Head of caudate nucleus (tissue), 42 donors: Measurements from ENCODE around the gene FCAMR.
"Not testable (repeated sequence)": the region's sequence is repeated elsewhere in the genome, so short reads cannot be mapped to it uniquely, and the experiment has no call there.

Experiments used
- DNase-seq, 42 donors: peaks; one replicate each; pipeline versions ENCODE4 v3.0.0 to v3.0.0-alpha.2; 2020 to 2021; ENCODE audit warnings: mixed read lengths in 7 of 42
- intact Hi-C: fragments of 100-400 bp; cut with DNase I; formaldehyde crosslinking; loops from one replicate; pipeline ENCODE4 v1.15.0; 2022

The FCAMR gene

GRCh38 chr1:206941766-206942418 lies 28.4 kb downstream of the FCAMR start:
- intact Hi-C loops = no loop called here

GRCh38 chr1:206940588-206940936 lies 29.7 kb downstream of the FCAMR start:
- no peak for DNase-seq
- intact Hi-C loops = no loop called here

More at GRCh38 chr1:206941766-206942418, 28.4 kb downstream of the FCAMR start:
- no peak for DNase-seq

DNA sequence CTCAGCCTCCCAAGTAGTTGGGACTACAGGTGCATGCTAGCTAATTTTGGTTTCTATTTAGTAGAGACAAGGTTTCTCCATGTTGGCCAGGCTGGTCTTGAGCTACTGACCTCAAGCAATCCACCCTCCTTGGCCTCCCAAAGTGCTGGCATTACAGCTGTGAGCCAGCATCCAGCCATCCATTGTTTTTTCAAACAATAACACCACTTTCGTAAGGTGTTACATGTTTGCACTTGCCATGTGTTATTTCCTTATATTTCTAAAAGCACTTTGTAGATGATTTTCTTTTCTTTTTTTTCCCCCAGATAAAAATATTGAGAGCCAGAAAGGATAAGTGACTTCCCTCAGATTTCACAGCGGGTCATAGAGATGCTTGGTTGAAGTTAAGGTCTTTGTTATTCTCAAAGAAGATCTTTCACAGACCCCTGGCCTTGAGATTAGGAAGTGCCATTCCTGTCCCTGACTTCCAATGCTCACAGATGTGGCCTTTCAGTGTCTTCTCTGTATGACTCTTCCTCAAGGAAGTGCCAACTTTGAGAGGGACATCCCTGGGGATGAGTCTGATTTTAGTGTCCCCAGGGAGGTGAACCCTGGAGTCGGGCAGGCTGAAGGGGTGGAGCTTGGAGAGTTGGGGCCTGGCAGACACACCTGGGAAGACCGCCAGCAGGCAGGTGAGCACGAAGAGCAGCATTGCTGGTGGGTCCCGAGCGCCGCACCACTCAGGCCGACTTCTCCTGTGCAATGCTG lies 30.2 kb downstream of the FCAMR start:
- no peak for DNase-seq

GRCh38 chr1:206939131-206939530 lies 31.1 kb downstream of the FCAMR start:
- intact Hi-C loops = no loop called here
- no peak for DNase-seq

More for the DNA sequence above, 30.2 kb downstream of the FCAMR start:
- intact Hi-C loops = no loop called here

DNA sequence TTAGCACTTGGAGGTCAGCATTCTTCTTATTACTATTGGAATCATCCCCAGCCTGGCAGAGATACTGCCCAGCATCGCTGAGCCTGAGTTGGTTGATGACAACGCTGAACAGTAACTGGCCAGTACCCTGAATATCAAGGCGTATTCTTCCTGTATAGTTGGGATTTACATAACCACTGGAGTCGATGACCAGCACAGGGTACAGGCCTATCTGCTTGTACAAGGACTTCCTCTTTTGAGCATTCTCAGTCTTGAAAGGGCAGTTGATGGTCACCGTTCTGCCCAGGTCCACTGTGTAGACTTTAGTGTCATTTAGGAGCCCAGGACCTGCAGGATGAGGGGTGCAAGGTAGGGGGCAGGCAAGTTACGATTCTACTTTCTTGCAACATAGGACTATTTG lies 32.8 kb downstream of the FCAMR start:
- peak in 1 of 42 donors; percentile 9 for DNase-seq
- intact Hi-C loops = no loop called here

DNA sequence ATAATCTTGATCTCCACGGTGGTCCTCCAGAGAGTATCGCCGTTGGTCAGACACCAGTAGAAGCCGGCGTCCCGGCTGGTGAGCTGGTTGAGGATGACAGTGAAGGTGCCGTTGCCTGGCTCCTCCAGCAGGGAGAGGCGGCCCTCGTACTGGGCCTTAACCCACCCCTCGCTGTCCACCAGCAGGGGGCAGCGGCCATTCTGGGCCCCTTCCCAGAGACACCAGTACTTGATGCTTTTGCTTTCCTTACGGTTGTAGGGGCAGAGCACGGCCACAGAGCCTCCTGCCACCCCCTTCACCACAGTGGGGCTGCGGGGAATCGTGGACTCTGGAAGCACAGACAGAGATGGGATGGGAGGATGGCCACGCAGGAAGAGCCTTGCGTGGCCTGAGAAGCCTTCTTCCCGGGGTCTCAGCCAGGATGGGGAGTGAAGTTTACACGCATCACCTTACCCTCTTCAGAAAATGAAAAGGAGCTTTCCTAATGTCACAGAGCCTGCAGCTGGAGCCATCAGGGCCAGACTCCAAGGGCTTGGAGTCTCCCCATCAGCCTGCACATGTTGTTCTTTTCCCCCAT lies 34.7 kb downstream of the FCAMR start:
- DNase-seq = peak in 28 of 42 donors; percentile 9 to 70 (median 32)
- intact Hi-C loops = no loop called here

- intact Hi-C loops = no loop called here
- peak in 17 of 42 donors; percentile 7 to 67 (median 34) for DNase-seq
Measured at GRCh38 chr1:206933333-206933945, 36.8 kb downstream of the FCAMR start.

DNA sequence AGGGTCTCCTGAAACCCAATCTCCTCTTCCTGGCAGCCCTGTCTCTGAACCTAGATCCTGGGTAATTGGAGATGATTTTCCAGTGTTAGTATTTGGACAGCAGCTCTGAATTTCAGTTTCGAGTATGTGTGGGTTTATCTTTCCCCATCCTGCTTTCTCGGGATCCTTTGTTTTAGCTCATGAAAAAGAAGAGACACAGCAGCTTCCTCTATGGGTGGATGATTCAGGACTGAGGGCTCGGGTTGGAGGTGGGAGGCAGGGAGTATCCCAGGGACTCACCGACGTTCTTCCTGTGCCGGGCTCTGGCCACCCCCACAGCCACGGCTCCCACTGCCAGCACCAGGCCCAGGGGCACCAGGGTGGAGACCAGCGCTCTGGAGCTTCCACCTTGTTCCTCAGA lies 38.1 kb downstream of the FCAMR start:
- intact Hi-C loops = no loop called here

GRCh38 chr1:206931709-206932108 lies 38.6 kb downstream of the FCAMR start:
- intact Hi-C loops = no loop called here
- no peak for DNase-seq

More for the DNA sequence above, 38.1 kb downstream of the FCAMR start:
- DNase-seq = no peak

GRCh38 chr1:206930210-206930798 lies 40.0 kb downstream of the FCAMR start:
- intact Hi-C loops = no loop called here
- DNase-seq = peak in 13 of 42 donors; percentile 5 to 45 (median 25)

DNA sequence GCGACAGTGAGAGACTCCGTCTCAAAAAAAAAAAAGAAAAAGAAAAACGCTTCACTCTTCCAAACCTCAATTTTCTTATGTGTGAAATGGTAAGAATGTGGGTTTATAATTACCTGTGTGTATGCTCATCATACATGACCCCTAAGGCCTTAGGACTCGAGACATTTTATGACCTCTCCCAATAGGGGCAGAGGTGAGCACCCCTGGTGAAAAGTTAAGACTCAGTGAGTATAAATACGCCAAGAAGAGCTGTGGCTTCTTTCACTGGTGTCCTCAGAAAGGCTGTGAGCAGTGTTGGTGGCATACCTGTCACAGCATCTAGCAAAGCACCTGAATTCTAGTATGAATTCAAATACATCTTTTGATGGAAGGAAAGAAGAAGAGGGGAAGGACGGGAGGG lies 40.7 kb downstream of the FCAMR start:
- DNase-seq = no peak
- intact Hi-C loops = no loop called here

GRCh38 chr1:206926286-206926685 lies 44.0 kb downstream of the FCAMR start:
- intact Hi-C loops = no loop called here

GRCh38 chr1:206925106-206925736 lies 45.0 kb downstream of the FCAMR start:
- peak in 21 of 42 donors; percentile 17 to 64 (median 34) for DNase-seq
- intact Hi-C loops = no loop called here

More at GRCh38 chr1:206926286-206926685, 44.0 kb downstream of the FCAMR start:
- no peak for DNase-seq

GRCh38 chr1:206924592-206925105 lies 45.6 kb downstream of the FCAMR start:
- no peak for DNase-seq
- intact Hi-C loops = no loop called here

DNA sequence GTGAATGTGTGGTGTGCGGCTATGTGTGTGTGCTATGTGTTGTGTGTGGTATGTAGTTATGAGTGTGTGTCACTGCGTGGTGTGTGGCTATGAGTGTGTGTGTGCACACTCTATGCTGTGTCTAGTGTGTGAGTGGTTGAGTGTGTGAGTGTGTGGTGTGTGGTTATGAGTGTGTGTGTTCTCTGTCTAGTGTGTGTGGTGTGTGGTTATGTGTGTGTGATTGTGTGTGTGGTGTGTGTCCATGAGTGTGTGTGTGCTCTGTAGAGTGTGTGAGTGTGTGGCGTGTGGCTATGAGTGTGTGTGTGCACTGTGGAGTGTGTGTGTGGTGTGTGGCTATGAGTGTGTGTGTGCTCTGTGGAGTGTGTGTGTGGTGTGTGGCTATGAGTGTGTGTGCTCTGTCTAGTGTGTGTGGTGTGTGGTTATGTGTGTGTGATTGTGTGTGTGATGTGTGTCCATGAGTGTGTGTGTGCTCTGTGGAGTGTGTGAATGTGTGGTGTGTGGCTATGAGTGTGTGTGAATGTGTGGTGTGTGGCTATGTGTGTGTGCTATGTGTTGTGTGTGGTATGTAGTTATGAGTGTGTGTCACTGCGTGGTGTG lies 46.2 kb downstream of the FCAMR start:
- DNase-seq, intact Hi-C loops: not testable (repeated sequence)

GRCh38 chr1:206923009-206923960 lies 47.0 kb downstream of the FCAMR start:
- intact Hi-C loops = no loop called here
- DNase-seq = peak in 1 of 42 donors; percentile 13

DNA sequence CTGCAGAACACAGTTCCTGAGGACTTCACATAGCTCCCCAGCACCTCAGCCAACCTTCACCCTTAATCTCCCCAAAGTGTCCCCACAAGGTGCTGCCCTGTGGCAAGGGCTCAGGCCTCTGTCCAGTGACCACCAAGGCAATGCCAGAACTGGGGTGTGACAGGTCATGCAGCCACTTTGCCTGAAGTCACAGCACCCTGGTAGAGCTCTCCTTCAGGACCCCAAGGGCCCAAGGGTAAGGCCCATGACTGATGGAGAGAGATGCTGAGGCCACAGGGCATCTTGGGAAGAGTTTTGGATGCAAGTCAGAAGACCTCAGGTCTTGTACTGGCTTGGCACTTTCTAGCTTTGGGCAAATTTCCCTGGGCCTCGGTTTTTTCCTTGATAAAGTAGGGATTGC lies 47.7 kb downstream of the FCAMR start:
- no peak for DNase-seq
- intact Hi-C loops = no loop called here
